ENCODE measurements around the gene SYT13.
A peak's percentile ranks its signal among the peaks of the same experiment; 100 is the strongest.

Gene SYT13

DNA sequence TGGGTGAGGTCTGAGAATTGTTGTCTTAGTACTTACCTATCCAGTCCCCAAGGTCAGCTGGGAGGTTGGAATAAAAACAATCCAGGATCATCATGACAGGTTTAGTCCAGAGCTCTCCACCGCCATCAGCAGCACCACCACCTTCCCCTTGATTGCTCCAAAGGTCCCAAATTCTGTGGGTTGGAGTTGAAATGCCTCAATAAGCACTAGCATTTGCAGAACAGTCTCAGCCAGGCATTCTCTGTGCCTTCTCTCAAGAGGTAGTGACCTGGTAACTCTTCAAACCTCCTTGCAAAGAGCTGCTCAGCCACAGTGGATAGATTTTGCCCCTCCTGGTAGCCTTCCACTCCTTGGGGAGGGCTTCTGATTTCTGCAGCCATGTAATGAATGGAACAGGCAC is 70.1 kb downstream of the SYT13 start:
- no peak for DNase-seq

DNA sequence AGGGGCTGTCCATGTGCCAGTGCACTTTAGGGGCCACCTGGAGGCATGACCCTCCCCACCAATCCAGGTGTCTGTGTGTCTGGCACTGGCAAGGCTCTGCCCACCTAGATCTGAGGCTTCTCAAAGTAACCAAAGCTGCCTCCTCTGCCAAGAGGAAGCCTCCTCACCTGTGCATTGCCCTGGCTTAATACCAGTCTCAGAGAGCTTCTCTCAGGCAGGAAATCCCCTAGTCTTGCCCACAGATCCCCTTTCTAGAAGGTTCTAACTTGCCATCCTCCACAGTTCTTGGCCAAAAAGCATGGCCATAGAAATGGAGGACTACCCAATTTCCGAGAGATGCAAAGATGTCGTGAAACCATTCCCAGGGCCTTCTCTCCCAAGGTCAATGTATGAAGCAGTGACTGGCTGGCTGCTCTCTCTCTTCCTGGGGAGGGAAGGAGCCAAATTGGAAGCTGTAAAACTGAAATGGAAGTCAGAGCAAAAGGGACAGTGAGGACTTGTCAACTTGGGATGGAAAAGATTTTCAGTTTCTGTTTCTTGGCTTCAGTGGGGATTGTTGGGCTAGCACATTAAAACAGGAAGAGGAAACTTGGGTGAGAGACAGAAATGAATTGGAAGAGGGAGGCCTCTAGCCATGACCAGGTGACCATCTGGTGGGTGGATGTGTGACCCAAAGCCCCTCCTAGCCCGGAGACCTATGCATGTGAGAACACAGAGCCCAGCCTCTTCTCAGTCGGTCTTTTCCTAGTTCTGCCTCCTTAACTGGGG is 70.9 kb downstream of the SYT13 start:
- no peak for DNase-seq

DNA sequence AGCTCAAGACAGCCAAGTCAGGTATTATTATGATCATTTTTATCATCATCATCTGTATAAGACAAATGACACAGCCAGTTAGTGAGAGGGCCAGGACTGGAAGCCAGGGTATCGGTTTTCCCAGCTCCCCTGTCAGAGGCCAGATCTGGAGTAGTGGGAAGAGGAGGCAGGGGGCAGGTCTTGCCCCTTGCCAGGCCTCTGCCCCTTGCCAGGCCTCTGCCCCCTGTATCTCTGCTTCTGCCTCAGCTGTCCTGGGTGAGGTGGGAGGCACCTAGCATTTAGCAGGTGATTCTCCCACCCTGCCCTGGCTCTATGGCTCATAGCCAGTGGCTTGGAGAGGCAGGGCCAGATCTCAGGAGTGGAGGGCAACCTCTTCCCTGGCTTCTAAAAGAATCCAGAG is 72.4 kb downstream of the SYT13 start:
- DNase-seq = no peak

DNA sequence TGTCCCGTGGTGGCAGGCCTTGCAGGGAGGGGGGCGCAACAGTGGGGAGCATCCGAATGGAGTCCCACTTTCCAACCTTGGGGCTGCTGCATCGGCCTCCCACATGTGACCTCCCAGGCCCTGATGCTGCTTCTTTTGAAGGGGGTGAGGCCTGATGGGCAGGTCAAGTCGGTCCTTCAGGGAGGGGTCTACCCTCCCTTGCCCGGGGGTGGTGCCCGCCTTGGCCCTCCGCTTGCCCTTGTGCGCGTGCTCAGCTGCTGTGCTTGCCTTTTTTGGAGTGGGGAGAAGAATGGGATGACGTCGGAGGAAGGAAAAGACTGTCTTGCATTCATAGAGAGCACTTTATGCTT is 72.8 kb downstream of the SYT13 start:
- DNase-seq = no peak

DNA sequence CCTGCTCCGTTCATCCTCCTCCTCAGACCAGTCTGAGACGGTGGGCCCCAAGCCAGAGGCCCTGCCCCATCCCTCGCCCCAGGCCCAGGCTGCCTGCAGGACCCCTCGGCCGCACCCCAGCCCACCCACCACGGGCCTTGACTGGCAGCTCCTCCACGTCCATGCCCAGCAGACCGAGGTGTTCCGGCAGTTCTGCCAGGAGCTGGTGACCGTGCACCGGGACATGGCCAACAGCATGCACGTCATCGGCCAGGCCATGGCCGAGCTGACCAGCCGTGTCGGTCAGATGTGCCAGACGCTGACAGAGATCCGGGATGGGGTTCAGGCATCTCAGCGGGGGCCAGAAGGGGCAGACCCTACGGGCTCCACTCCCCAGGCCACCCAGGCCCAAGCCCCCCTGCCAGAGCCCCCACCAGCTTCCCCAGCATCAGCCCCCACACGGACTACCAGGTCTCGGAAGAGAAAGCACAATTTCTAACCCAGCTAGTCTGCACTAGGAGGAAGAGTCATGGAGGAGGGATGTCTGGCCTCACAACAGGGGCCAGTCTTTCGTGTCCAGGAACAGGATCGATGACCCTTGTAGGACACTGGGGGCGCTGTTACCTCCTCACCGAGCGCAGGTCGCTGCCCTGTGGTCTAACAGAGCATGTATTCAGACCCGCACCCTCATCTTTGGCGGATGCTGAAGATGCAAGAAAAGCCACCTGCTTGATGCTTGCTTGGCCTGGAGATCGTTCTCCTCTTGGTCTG is 73.4 kb downstream of the SYT13 start:
- no peak for DNase-seq

DNA sequence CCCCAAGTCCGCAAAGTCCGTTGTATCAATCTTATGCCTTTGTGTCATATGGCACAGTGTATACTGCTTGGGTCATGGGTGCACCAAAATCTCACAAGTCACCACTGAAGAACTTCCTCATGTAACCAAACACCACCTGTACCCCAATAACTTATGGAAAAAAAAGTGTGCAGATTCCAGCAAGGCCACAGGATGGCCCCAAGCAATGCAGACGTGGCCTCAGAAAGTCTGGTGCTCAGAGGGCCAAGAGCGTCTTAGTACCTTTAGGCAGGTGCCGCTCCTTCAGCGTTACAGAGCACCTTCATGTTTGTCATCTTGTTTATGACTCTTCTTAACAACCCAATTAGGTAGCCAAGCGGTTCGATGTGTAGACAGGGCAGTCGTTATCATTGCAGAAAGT is 74.4 kb downstream of the SYT13 start:
- no peak for DNase-seq

DNA sequence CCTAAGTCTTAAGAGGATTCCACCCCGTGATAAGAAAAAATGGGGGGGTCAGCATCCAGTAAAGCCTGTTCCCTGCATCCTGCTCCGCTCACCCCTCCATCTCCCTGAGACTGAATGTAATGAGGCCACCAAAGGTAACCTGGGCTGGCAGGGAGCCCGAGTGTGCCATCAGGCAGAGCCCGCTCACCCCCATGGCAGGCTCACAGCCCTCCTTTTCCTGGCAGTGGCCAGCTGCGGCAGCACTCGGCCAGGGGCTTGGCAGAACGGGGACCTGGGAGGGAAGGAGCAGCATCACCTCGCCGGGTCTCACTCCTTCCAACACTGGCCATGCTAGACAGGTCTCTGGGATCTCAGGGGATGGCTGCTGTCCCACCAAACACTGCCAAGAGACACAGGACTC is 75.3 kb downstream of the SYT13 start:
- DNase-seq = no peak

DNA sequence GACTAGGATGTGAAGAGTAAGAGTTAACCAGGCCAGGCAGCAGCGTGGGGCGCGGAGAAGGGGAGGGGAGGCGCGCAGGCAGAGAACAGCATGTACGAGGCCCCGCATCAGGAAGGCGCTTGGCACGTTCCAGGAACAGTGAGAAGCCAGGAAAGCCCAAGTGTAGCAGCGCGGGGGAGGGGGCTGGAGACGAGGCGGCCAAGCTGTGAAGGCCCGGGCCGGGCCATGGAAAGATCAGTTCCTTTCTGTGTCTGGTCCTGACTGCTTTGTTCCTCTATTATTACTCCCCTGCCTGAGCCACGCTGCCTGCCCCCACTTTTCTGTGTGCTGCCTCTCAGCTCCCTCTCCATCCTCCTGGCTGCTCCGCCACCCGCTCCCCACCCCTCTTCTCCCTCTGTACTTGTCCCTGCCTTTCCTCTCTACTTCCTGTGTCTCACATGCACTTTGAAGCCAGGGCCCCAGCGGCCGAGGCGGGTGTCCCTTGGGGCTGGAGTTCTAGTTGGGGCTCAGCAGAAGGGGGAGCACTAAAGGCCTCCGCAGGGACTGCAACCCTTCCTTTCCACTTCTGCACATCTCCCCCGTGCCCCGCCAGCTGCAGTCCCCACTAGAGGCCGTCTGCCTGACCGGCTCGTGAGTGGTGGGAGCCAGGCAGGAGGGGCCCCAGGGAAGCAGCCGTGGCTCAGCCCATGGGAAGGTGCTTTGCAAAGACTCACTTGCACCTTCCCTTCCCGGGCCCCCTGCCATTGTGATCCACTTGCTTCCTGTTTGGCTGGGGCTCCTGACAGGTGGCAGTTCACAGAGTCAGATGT is 76.0 kb downstream of the SYT13 start:
- peak; percentile 38 for DNase-seq

DNA sequence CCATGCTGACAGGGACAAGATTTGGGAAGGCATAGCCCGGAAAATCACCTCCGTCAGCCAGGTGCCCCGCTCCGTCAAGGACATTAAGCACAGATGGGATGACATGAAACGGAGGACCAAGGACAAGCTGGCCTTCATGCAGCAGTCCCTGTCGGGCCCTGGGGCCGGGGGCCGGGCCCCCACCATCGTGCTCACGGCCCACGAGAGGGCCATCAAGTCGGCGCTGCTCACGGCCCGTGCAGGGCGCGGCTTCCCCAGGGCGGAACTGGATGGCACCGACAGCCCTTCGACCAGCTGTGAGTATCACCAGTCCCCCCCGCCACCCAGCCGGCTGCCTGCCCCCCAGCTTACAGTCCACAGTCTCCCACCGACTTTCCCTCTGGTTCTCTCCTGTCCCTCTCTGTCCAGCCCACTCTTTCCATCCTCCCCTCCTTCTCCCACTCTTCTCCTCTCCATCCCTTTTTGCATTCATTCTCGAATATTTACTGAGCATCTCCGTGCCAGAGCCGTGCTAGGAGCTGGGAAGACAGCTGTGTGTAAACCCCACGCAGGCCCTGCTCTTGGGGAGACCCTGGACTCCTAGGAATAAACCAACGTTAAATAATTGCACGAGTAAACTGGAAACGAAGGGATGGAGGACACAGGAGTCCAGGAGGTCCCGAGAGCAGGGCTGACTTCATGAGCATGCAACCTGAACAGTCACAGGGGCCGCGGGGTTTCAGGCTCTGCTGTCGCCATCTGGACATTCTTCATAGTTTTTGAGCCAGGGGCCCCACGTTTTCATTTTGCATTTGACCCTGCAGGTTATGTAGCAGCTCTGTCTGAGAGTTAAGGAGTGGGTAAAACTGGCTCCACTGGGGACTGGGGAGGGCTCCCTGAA is 76.9 kb downstream of the SYT13 start:
- DNase-seq = peak; percentile 3

DNA sequence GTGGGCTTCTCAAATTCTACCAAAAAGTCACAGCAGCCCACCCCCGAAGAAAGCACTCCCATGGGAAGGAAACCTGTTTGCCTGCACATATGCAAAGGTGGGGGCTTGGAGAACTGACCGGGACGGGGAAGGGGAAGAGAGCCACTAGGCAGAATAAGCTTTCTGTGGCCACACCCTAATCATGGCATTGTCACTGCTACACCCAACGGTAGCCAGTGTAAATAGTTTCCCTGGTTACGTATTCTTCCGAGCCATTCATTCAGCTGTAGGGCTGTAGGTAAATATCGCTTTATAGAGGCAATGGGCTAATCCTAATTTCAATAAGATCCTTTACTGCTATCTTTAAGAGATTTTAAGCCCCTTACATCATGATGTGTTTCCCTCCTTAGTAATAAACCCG is 78.0 kb downstream of the SYT13 start:
- no peak for DNase-seq

DNA sequence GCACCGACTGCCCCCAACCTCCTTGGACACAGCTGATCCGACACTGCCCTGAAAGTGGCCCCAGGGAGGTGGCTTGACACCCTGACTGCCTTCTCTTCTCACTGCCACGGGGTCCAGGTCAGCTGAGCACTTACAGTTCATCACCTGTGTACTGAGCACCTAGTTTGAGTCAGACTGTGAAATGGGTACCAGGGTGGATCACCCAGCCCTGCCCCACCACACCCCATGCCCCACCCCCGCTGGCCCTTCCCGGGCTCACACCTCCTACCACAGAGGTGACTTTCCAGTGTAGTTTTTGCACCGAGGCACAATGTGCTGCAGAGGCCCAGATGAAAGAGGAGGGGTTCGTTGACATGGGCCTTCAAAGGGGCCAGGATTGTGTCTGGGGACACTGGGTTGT is 80.2 kb downstream of the SYT13 start:
- no peak for DNase-seq

DNA sequence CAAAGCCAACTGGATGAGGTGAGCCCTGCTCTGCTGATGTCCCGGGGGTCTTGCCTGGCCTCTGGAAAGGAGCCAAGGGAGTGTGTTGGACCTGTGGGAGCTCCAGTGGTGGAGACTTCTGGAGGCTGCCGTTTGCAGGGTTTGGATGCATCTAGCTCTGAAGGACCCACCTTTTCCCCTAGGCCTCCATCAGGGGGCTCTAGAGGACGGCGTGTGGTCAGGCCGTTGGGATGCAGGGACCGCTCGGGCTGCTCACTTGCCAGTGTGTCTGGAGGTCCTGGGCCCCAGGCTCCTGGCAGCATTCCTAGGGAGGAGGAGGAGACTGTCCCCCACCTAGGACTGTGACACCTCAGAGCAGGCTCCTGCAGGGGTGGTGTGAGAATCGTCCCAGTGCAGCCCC is 81.4 kb downstream of the SYT13 start:
- DNase-seq = no peak

DNA sequence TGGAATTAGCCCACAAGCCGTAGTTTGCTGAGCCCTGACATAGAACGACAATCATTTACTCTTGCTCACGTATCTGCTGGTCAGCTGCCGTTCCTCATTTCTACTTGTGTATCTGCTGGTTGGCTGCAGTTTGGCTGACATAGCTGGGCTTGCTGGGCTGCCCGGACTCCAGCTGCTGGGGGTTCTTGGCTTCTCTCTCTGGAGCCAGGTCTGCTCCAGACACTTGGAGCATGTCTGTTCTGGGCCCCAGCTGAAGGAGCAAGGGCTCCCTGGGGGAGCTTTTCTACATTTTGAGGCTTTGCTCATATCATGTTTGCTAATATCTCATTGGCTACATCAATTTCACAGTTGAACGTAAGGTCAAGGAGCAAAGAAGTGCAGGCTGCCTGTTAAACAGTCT is 92.4 kb downstream of the SYT13 start:
- DNase-seq = no peak
